ENCODE measurements around the gene CDK11A. TPM values are rescaled to one million over a fixed set of nuclear protein-coding genes. Genes with fewer than 3 reads are reported as not detected.

CDK11A gene
- total and polyA plus RNA-seq, 2 of the 8 experiments (the other 6 are each of a cell fraction or from before 2014, with no cell fraction given) = 15.0 to 45.6 TPM

DNA sequence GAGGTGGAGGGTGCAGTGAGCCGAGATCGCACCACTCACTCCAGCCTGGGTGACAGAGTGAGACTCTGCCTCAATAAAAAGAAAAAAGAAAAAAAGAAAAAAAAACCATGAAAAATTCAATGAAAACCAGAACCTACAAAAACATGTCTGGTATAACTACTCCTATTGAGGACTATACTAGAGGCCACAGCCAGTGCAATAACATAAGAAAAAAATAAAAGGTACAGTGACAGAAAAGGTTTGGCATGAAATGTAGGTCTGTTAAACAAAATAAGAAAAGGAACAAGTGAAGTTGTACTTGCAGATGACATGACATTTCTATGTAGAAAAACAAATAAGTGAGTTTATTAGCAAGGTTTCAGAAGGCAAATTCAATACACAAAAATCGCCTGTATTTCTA, 45.9 kb upstream of the CDK11A start:
- WGBS, 2 experiments (ENCODE audit: extremely low coverage in 1 of 2, insufficient coverage in 1 of 2, insufficient read length in 1 of 2, insufficient replicate concordance in 2 of 2, low coverage in 1 of 2, low lambda C conversion rate in 2 of 2, missing lambda C conversion rate in 1 of 2) = 97% methylated on average over 3 of the region's 3 CpGs; no CpG with 5 or more reads in 1 of the 2 experiments

More for the DNA sequence above, 45.9 kb upstream of the CDK11A start:
- Histone ChIP-seq H2BK120ac (replicated peaks; ENCODE audit: low read depth, low read length) (no peak overlapping the region), H3K4me1 (replicated peaks in 1 of 4; ENCODE audit: control insufficient read depth in 3 of 4, insufficient read depth in 4 of 4, low read length in 3 of 4) (no peaks in the 10 kb centered on the region), H2BK15ac (ENCODE audit: low read length) (no peak overlapping the region), H3K79me2 (ENCODE audit: control insufficient read depth in 1 of 2, insufficient read depth in 2 of 2, low read length in 2 of 2) (peaks cover 7 to 84% of the 10 kb centered on the region in 2 experiments), H3K4me3 (ENCODE audit: extremely low read depth in 1 of 4, insufficient read depth in 2 of 4, low read depth in 3 of 4, low read length in 4 of 4) (no peak overlapping the region), H3K27ac (ENCODE audit: low read depth, low read length) (no peak overlapping the region), H3K23ac (ENCODE audit: insufficient read length) (no peak overlapping the region), H4K8ac (ENCODE audit: extremely low read depth, insufficient read depth, low read length) (0 out of 2 replicates have a peak overlapping the region, but pooled peaks have one; percentile 25), H3K9ac (replicated peaks in 1 of 4; ENCODE audit: extremely low read depth in 1 of 4, low read depth in 3 of 4, low read length in 3 of 4) (no peak overlapping the region), H3K4me2 (ENCODE audit: insufficient read depth in 1 of 2, low read depth in 2 of 2, low read length in 2 of 2) (no peak overlapping the region), H2AK5ac (ENCODE audit: low read depth, low read length) (no peak overlapping the region), H4K5ac (ENCODE audit: insufficient read length, low read depth, low read length) (no peak overlapping the region), H2BK20ac (ENCODE audit: low read length) (no peak overlapping the region), H3K27me3 (replicated peaks in 1 of 4; ENCODE audit: control insufficient read depth in 3 of 4, extremely low read depth in 1 of 4, insufficient read depth in 3 of 4, low read length in 3 of 4) (no peaks in the 10 kb centered on the region), H4K91ac (replicated peaks; ENCODE audit: insufficient read length, low read length) (no peak overlapping the region), H2BK5ac (ENCODE audit: low read depth, low read length) (no peak overlapping the region), H3K56ac (replicated peaks; ENCODE audit: insufficient read length, low read depth, low read length) (no peak overlapping the region), H2AFZ (ENCODE audit: low read length) (no peak overlapping the region), H2BK12ac (ENCODE audit: low read depth, low read length) (no peak overlapping the region), H4K20me1 (replicated peaks in 1 of 2; ENCODE audit: control insufficient read depth in 1 of 2, insufficient read depth in 2 of 2, low read length in 2 of 2) (peaks cover 3 to 7% of the 10 kb centered on the region in 2 experiments), H3K23me2 (ENCODE audit: low read depth, low read length) (no peaks in the 10 kb centered on the region; the same call in 1 of the 2 replicates), H3K36me3 (ENCODE audit: control insufficient read depth in 2 of 4, insufficient read depth in 4 of 4, low read length in 3 of 4) (peaks cover 0 to 23% (median 13%) of the 10 kb centered on the region in 4 experiments; a peak in 5 of 8 replicates), H3K4ac (replicated peaks; ENCODE audit: insufficient read length, low read depth, low read length) (no peak overlapping the region), H3K18ac (ENCODE audit: extremely low read depth, low read length) (no peak overlapping the region), H3K79me1 (ENCODE audit: low read depth, low read length) (peaks cover 21% of the 10 kb centered on the region), H3K14ac (ENCODE audit: insufficient read length) (no peak overlapping the region), H3K9me3 (ENCODE audit: insufficient read depth in 2 of 2, low read depth in 1 of 2, low read length in 1 of 2) (no peaks in the 10 kb centered on the region)
- POLR2A ChIA-PET (ENCODE audit: partially characterized antibody) = no interaction called here
- FAIRE-seq (no peak), DNase-seq (ENCODE audit: low read depth in 1 of 2, low spot score in 2 of 2) (no peak)
- TF ChIP-seq CBX8 (IDR thresholded peaks at IDR 0.05; ENCODE audit: borderline replicate concordance, low read depth, low read length) = no peak
- no peak for TF ChIP-seq CEBPB (IDR thresholded peaks at IDR 0.05; ENCODE audit: low read depth, low read length)
- no peak for TF ChIP-seq HDAC2 (IDR thresholded peaks at IDR 0.05; ENCODE audit: borderline replicate concordance in 1 of 2, low read depth in 2 of 2, low read length in 2 of 2)
- TF ChIP-seq, protein P1, sequence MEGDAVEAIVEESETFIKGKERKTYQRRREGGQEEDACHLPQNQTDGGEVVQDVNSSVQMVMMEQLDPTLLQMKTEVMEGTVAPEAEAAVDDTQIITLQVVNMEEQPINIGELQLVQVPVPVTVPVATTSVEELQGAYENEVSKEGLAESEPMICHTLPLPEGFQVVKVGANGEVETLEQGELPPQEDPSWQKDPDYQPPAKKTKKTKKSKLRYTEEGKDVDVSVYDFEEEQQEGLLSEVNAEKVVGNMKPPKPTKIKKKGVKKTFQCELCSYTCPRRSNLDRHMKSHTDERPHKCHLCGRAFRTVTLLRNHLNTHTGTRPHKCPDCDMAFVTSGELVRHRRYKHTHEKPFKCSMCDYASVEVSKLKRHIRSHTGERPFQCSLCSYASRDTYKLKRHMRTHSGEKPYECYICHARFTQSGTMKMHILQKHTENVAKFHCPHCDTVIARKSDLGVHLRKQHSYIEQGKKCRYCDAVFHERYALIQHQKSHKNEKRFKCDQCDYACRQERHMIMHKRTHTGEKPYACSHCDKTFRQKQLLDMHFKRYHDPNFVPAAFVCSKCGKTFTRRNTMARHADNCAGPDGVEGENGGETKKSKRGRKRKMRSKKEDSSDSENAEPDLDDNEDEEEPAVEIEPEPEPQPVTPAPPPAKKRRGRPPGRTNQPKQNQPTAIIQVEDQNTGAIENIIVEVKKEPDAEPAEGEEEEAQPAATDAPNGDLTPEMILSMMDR (IDR thresholded peaks at IDR 0.05; ENCODE audit: control extremely low read depth in 1 of 3, insufficient read depth in 1 of 3, low read depth in 1 of 3, low read length in 3 of 3) = no peak
- CTCF ChIA-PET (ENCODE audit: partially characterized antibody) = interaction anchor here (0.7 to 1.9 kb wide), 3 partner anchors 28 to 231 kb away, joined by 3 to 6 read pairs (median 4); no protein-coding TSS in a partner anchor
